Parathyroid adenoma (tissue), 2 donors: ENCODE results near the gene ITGAL.
A peak's percentile ranks its signal among the peaks of the same experiment; 100 is the strongest.

Source experiments
- H2AFZ ChIP-seq: fragments of 300-600 bp; sonication (generic); one replicate; pipeline ENCODE4 v1.7.0; 2017; ENCODE audit warnings: antibody characterized with exemption, mild to moderate bottlenecking
- H3K27ac ChIP-seq: fragments of 300-600 bp; sonication (generic); one replicate; pipeline ENCODE4 v1.7.0; 2017
- H3K27me3 ChIP-seq: fragments of 300-600 bp; sonication (generic); one replicate; pipeline ENCODE4 v1.7.0; 2017; ENCODE audit warnings: low read length; ENCODE audit not compliant: control insufficient read depth, insufficient read depth
- H3K36me3 ChIP-seq: fragments of 300-600 bp; sonication (generic); one replicate; pipeline ENCODE4 v1.7.0; 2017; ENCODE audit warnings: low read length; ENCODE audit not compliant: control insufficient read depth, insufficient read depth
- H3K4me1 ChIP-seq: fragments of 300-600 bp; sonication (generic); one replicate; pipeline ENCODE4 v1.7.0; 2017; ENCODE audit warnings: control low read depth
- H3K4me2 ChIP-seq: fragments of 300-600 bp; sonication (generic); one replicate; pipeline ENCODE4 v1.7.0; 2017; ENCODE audit warnings: low read length
- H3K4me3 ChIP-seq: fragments of 300-600 bp; sonication (generic); one replicate; pipeline ENCODE4 v1.7.0; 2017; ENCODE audit warnings: low read depth, low read length
- H3K79me2 ChIP-seq: fragments of 300-600 bp; sonication (generic); one replicate; pipeline ENCODE4 v1.7.0; 2017; ENCODE audit warnings: control low read depth
- H3K9ac ChIP-seq: fragments of 300-600 bp; sonication (generic); one replicate; pipeline ENCODE4 v1.7.0; 2017; ENCODE audit warnings: mild to moderate bottlenecking
- H3K9me3 ChIP-seq: fragments of 300-600 bp; sonication (generic); one replicate; pipeline ENCODE4 v1.7.0; 2017; ENCODE audit warnings: low read length; ENCODE audit not compliant: control insufficient read depth
- TF ChIP-seq, protein P1 (sequence below): fragments of 300-600 bp; sonication (generic); IDR thresholded peaks from one replicate; pipeline ENCODE4 v1.7.0; 2017; ENCODE audit warnings: antibody characterized with exemption, mild to moderate bottlenecking
- donor health status: primary hyperparathyroidism.

The ITGAL gene

DNA sequence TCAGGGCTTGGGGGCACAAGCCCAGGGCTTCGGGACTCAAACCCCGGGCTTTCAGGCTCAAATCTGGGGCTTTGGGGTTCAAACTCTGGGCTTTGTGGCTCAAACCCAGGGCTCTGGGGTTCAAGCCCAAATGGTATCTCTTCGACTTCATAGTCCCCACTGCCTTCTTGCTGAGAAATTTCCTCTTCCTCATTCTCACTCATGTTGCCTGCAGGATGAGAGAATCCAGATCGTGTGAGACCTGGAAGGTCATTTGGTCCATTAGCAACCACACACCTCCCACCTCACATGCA lies 53.2 kb downstream of the ITGAL start:
- Histone ChIP-seq H3K9ac (no peak overlapping the region), H3K4me1 (peaks cover 13% of the 10 kb centered on the region), H3K4me3 (peak overlapping the region; percentile 79), H3K9me3 (no peaks in the 10 kb centered on the region), H3K79me2 (no peaks in the 10 kb centered on the region), H3K36me3 (no peaks in the 10 kb centered on the region), H3K27me3 (no peaks in the 10 kb centered on the region), H2AFZ (peak overlapping the region; percentile 79), H3K4me2 (peak overlapping the region; percentile 88), H3K27ac (peak overlapping the region; percentile 100)
- TF ChIP-seq, protein P1, sequence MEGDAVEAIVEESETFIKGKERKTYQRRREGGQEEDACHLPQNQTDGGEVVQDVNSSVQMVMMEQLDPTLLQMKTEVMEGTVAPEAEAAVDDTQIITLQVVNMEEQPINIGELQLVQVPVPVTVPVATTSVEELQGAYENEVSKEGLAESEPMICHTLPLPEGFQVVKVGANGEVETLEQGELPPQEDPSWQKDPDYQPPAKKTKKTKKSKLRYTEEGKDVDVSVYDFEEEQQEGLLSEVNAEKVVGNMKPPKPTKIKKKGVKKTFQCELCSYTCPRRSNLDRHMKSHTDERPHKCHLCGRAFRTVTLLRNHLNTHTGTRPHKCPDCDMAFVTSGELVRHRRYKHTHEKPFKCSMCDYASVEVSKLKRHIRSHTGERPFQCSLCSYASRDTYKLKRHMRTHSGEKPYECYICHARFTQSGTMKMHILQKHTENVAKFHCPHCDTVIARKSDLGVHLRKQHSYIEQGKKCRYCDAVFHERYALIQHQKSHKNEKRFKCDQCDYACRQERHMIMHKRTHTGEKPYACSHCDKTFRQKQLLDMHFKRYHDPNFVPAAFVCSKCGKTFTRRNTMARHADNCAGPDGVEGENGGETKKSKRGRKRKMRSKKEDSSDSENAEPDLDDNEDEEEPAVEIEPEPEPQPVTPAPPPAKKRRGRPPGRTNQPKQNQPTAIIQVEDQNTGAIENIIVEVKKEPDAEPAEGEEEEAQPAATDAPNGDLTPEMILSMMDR = no peak

DNA sequence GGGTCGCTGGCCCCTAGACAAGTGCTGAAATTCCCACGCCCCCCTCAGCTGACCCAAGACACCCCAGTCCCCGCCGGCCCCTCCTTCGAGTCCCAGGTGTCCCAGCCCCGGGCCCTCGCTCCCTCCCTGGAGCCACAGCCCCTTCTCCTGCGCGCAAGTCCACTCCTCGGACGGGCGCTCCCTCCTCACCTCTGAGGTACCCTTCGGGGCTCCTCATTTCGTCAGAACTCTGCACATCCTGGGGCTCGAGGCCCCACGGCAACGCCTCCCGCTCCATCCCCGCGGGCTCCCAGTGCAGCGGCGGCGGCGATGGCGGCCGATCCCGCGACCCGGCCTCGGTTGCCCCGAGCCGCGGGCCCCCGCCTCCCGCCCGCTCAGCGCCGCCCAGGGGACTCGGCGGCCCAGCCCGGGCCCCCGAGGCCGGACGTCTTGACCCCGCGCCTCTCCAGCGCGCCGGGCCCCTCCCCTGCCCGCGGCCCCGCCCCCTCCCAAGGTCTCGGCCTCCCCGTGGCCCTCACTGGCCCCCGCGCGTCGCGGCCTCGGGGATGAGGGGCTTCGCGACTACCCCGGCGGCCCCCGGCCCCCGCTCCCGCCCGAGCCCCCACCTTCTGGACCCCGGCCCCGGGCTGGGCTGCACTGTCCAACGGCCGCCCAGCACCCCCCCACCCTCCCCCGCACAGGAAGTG lies 53.7 kb downstream of the ITGAL start, which contains the start of gene ZNF768:
TSS of gene ZNF768 (minus strand) at position 430 of the 686 bp plus-strand sequence. CDS start at position 277, 153 bp downstream.
- H3K27ac ChIP-seq = peak within 1 kb of the TSS; percentile 100
- no peaks in the 10 kb centered on the region for H3K9me3 ChIP-seq
- no peaks in the 10 kb centered on the region for H3K36me3 ChIP-seq
- H3K4me1 ChIP-seq = peaks cover 13% of the 10 kb centered on the region
- H3K4me2 ChIP-seq = peak within 1 kb of the TSS; percentile 94
- peak within 1 kb of the TSS; percentile 99 for H3K9ac ChIP-seq
- TF ChIP-seq, protein P1 = no peak
- peak within 1 kb of the TSS; percentile 97 for H3K4me3 ChIP-seq
- H3K27me3 ChIP-seq = no peaks in the 10 kb centered on the region
- H2AFZ ChIP-seq = peak within 1 kb of the TSS; percentile 99
- no peaks in the 10 kb centered on the region for H3K79me2 ChIP-seq

DNA sequence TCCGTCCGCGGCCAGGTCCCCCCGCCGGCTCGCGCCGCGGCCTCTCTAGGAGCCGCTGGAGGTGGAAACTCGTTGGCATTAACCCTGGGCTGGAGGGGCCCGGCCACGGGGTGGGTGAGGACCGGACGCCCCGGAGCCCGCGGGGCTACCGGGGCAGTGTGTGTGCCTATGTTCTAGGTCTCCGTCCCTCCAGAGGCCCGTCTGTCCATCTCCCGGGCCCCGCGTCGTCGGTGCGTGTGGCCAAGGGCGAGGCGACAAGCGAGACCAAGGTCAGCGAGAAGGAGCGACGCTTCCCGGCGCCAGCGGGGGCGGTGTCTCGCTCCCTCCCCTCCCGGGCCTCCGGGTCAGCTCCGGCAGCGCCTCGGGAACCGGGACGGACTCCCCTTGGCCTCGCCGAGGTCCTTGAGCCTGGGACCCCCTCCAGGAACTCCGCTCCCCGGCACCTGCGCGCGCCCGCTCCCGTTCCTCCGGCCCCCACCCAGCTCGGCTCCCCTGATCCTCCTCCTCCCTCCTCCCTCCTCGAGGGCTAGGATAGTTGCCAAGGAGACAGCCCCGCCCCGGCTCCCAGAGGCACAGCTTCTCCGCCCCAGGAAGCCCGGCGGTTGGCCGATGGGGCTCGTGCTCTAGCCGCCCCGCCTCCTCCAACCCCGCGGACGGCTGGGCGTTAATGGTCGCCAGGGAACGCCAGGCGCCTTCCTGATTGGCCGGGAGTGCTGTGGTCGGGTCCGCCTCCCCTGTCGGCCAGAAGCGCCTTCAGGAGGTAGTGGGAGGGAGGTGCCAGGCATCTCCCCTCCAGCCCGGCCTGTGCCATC lies 54.5 kb downstream of the ITGAL start:
- peak overlapping the region; percentile 94 for H3K4me2 ChIP-seq
- TF ChIP-seq, protein P1 = peak; percentile 33

DNA sequence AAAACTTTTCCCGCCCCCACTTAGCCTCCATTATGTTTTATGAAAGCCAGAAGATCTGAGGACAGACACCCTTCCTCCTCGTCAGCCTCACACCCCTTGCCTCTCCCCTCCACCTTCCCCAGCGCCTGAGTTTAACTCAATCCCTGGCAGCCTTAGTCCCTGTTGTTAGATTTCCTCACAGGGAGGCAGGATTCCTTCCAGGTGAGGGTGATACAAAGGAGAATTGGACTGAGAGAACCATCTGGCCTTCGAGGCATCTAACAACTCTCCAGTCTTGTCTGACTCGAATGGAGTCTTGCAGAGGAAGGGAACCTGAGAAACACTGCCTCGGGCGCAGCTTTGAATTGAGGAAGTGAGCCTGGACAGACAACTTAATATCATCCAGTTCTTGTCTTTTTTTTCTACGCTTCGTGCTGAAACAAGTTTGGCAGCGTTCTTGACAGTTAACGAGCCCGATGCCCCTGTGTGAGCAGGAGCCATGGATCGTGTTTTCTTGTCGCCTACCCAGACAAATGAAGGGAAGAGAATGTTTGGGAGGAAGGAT lies 55.2 kb downstream of the ITGAL start:
- TF ChIP-seq, protein P1 = no peak
- Histone ChIP-seq H2AFZ (peak overlapping the region; percentile 99), H3K36me3 (no peaks in the 10 kb centered on the region), H3K27me3 (no peaks in the 10 kb centered on the region), H3K27ac (peak overlapping the region; percentile 100), H3K4me2 (peak overlapping the region; percentile 76), H3K4me1 (peaks cover 8% of the 10 kb centered on the region), H3K4me3 (peak overlapping the region; percentile 97), H3K79me2 (peaks cover 5% of the 10 kb centered on the region), H3K9me3 (no peaks in the 10 kb centered on the region), H3K9ac (no peak overlapping the region)

More for the DNA sequence above, 54.5 kb downstream of the ITGAL start:
- Histone ChIP-seq H3K4me1 (peaks cover 12% of the 10 kb centered on the region), H3K27me3 (no peaks in the 10 kb centered on the region), H3K27ac (peak overlapping the region; percentile 100), H3K79me2 (no peaks in the 10 kb centered on the region), H2AFZ (peak overlapping the region; percentile 99), H3K4me3 (peak overlapping the region; percentile 97), H3K9me3 (no peaks in the 10 kb centered on the region), H3K36me3 (no peaks in the 10 kb centered on the region), H3K9ac (peak overlapping the region; percentile 99)
